GM12864 (cell line): Measurements from ENCODE around the gene PLEKHD1.
"Not testable (repeated sequence)": the region's sequence is repeated elsewhere in the genome, so short reads cannot be mapped to it uniquely, and the experiment has no call there.

Source experiments
- DNase-seq: peaks from one replicate; pipeline ENCODE4 v3.0.0-alpha.2; 2011; ENCODE audit warnings: low read depth
- H3K4me3 ChIP-seq: 2 replicates; pipeline ENCODE4 v1.5.1; 2011; ENCODE audit warnings: mild to moderate bottlenecking, low read depth, low read length, control low read depth
- CTCF ChIP-seq: IDR thresholded peaks from 2 replicates; pipeline ENCODE4 v1.5.1; 2011; ENCODE audit warnings: low read depth, mild to moderate bottlenecking, moderate library complexity, low read length, control low read depth, inconsistent platforms; ENCODE audit errors: missing control alignments

PLEKHD1 gene

GRCh38 chr14:69490219-69490918 lies 5.8 kb downstream of the PLEKHD1 start:
- H3K4me3 ChIP-seq = no peak overlapping the region
- no peak for DNase-seq
- no peak for TF ChIP-seq CTCF

GRCh38 chr14:69491193-69491592 lies 6.7 kb downstream of the PLEKHD1 start:
- DNase-seq = no peak
- H3K4me3 ChIP-seq = no peak overlapping the region
- no peak for TF ChIP-seq CTCF

- no peak for DNase-seq
- no peak overlapping the region for H3K4me3 ChIP-seq
- TF ChIP-seq CTCF = no peak
Observed at GRCh38 chr14:69493038-69493437, 8.5 kb downstream of the PLEKHD1 start.

GRCh38 chr14:69493791-69494190 lies 9.3 kb downstream of the PLEKHD1 start:
- H3K4me3 ChIP-seq = no peak overlapping the region
- TF ChIP-seq CTCF = no peak
- no peak for DNase-seq

GRCh38 chr14:69495341-69495921 lies 10.9 kb downstream of the PLEKHD1 start:
- DNase-seq = no peak
- TF ChIP-seq CTCF = no peak
- H3K4me3 ChIP-seq = no peak overlapping the region

- DNase-seq, H3K4me3 ChIP-seq: not testable (repeated sequence)
Observed at GRCh38 chr14:69497866-69498265, 13.3 kb downstream of the PLEKHD1 start.

- H3K4me3 ChIP-seq = not testable (repeated sequence)
Observed at GRCh38 chr14:69498286-69498685, 13.8 kb downstream of the PLEKHD1 start.

GRCh38 chr14:69499436-69499835 lies 14.9 kb downstream of the PLEKHD1 start:
- DNase-seq = no peak
- no peak for TF ChIP-seq CTCF
- no peak overlapping the region for H3K4me3 ChIP-seq

More at GRCh38 chr14:69498286-69498685, 13.8 kb downstream of the PLEKHD1 start:
- not testable (repeated sequence) for DNase-seq
